ENCODE data around the gene DOCK8. TPM values are rescaled to one million over a fixed set of nuclear protein-coding genes. Genes with fewer than 3 reads are reported as not detected.

Gene DOCK8
- total RNA-seq, 1 donor from 2014 or later: 8.3 TPM

DNA sequence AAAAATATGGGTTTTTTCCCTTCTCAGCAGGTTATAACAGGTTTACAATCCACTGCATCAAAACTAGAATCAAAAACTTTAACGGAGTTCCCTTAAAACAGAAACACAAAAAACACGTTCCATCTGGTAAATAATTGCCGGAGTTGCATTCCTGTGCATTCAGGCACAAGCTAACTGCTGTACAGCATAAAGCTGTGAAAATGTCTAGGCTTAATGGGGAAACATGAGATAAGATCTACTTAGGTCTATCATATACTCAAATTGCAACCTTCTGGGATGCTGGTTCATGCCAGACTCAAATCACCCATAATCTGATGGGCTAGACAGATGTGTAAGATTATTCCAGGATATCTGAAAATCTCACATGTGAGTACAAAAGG is 265.3 kb downstream of the DOCK8 start:
- no peaks in the 10 kb centered on the region for H3K9me3 Mint-ChIP-seq (ENCODE audit: unreplicated experiment)
- peaks cover 11% of the 10 kb centered on the region for H3K36me3 Mint-ChIP-seq (ENCODE audit: low read depth, unreplicated experiment)
- H3K27ac Mint-ChIP-seq (ENCODE audit: unreplicated experiment): no peak overlapping the region
- H3K4me1 Mint-ChIP-seq (ENCODE audit: unreplicated experiment): no peaks in the 10 kb centered on the region
- no peaks in the 10 kb centered on the region for H3K27me3 Mint-ChIP-seq (ENCODE audit: unreplicated experiment)
- TF ChIP-seq, protein P1, sequence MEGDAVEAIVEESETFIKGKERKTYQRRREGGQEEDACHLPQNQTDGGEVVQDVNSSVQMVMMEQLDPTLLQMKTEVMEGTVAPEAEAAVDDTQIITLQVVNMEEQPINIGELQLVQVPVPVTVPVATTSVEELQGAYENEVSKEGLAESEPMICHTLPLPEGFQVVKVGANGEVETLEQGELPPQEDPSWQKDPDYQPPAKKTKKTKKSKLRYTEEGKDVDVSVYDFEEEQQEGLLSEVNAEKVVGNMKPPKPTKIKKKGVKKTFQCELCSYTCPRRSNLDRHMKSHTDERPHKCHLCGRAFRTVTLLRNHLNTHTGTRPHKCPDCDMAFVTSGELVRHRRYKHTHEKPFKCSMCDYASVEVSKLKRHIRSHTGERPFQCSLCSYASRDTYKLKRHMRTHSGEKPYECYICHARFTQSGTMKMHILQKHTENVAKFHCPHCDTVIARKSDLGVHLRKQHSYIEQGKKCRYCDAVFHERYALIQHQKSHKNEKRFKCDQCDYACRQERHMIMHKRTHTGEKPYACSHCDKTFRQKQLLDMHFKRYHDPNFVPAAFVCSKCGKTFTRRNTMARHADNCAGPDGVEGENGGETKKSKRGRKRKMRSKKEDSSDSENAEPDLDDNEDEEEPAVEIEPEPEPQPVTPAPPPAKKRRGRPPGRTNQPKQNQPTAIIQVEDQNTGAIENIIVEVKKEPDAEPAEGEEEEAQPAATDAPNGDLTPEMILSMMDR (IDR thresholded peaks at IDR 0.05; ENCODE audit: unreplicated experiment): no peak
- H3K4me3 Mint-ChIP-seq (ENCODE audit: unreplicated experiment): no peak overlapping the region
- no peak for DNase-seq (ENCODE audit: low spot score)

DNA sequence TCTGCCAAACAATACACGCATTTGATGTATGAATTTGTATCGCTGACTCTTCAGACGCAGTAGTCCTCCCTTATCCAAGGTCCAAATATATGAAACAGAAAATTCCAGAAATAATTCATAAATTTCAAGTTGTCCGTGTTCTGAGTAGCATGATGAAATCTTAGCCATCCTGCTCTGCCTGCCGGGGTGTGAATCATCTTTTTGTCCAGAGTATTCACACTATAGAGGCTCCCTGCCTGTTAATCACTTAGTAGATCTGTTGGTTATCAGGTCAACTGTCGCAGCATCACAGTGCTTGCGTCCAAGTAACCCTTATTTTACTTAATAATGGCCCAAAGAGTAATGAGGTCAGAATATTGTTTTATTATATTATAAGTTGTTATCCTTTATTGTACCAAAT is 268.1 kb downstream of the DOCK8 start:
- no peaks in the 10 kb centered on the region for H3K4me1 Mint-ChIP-seq (ENCODE audit: unreplicated experiment)
- peaks cover 6% of the 10 kb centered on the region for H3K36me3 Mint-ChIP-seq (ENCODE audit: low read depth, unreplicated experiment)

DNA sequence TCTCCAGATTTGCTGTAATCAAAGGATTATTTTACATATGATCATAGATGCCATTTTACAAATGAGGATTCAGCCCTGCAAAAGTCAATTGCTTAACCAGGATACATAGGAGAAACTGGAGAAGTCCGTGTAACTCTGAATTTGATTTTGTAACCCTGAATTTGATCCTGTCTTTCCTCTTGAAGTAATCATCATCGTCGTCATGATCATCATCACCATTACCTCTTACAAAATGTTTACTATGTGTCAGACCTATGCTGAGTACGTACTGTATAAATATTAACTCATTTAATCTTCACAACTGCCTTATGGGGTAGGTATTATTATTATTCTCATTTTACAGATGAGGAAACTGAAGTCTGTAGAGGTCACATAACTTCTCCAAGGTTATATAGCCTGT is 271.5 kb downstream of the DOCK8 start:
- Mint-ChIP-seq H3K27me3 (ENCODE audit: unreplicated experiment) (peaks cover 3% of the 10 kb centered on the region), H3K36me3 (ENCODE audit: low read depth, unreplicated experiment) (peaks cover 6% of the 10 kb centered on the region), H3K4me1 (ENCODE audit: unreplicated experiment) (no peaks in the 10 kb centered on the region), H3K9me3 (ENCODE audit: unreplicated experiment) (no peaks in the 10 kb centered on the region), H3K27ac (ENCODE audit: unreplicated experiment) (no peak overlapping the region), H3K4me3 (ENCODE audit: unreplicated experiment) (no peak overlapping the region)
- no peak for DNase-seq (ENCODE audit: low spot score)
- TF ChIP-seq, protein P1 (IDR thresholded peaks at IDR 0.05; ENCODE audit: unreplicated experiment): no peak

More for the DNA sequence above, 268.1 kb downstream of the DOCK8 start:
- H3K9me3 Mint-ChIP-seq (ENCODE audit: unreplicated experiment): no peaks in the 10 kb centered on the region
- no peak for DNase-seq (ENCODE audit: low spot score)
- H3K4me3 Mint-ChIP-seq (ENCODE audit: unreplicated experiment): no peak overlapping the region
- TF ChIP-seq, protein P1 (IDR thresholded peaks at IDR 0.05; ENCODE audit: unreplicated experiment): no peak
- no peak overlapping the region for H3K27ac Mint-ChIP-seq (ENCODE audit: unreplicated experiment)
- H3K27me3 Mint-ChIP-seq (ENCODE audit: unreplicated experiment): peaks cover 3% of the 10 kb centered on the region

DNA sequence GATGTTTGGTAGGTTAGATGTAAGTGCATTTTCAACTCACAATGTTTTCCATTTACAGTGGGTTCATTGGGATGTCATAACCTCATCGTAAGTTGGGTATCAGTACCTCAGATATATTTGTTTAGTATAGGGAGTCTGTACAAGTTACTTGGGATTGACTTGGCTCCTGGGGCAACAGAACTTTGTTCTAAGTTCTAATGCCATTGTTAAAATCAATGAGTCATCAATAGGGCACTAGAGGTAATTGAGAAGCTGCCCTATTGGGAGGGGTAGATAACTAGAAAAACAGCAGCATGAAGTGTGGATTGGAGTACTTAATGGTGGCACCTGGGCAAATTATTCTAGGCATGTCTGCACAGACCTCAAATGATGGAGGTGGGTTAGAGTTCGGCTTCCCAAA is 272.8 kb downstream of the DOCK8 start:
- Mint-ChIP-seq H3K9me3 (ENCODE audit: unreplicated experiment) (no peaks in the 10 kb centered on the region), H3K4me1 (ENCODE audit: unreplicated experiment) (no peaks in the 10 kb centered on the region), H3K27me3 (ENCODE audit: unreplicated experiment) (peaks cover 3% of the 10 kb centered on the region), H3K36me3 (ENCODE audit: low read depth, unreplicated experiment) (peaks cover 6% of the 10 kb centered on the region), H3K4me3 (ENCODE audit: unreplicated experiment) (no peak overlapping the region), H3K27ac (ENCODE audit: unreplicated experiment) (no peak overlapping the region)
- DNase-seq (ENCODE audit: low spot score): no peak
- TF ChIP-seq, protein P1 (IDR thresholded peaks at IDR 0.05; ENCODE audit: unreplicated experiment): no peak

DNA sequence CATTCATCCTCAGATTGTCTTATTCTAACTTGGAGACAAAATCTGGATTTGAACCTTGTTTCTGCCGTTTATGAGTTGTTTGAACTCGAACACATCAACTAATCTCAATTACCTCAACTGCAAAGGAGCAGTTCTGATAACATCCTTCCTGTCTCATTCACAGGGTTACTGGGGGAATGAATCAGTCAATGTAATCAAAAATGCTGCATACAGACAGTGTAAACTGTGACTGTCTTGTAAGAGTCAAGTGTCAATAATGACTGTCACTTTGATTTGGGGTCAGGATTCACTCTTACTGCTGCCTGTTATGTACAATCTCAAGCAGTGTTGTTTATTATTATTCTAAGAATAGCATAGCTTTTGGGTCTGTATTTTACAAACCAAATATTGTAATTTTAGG is 273.8 kb downstream of the DOCK8 start:
- Mint-ChIP-seq H3K9me3 (ENCODE audit: unreplicated experiment) (no peaks in the 10 kb centered on the region), H3K4me1 (ENCODE audit: unreplicated experiment) (no peaks in the 10 kb centered on the region), H3K27ac (ENCODE audit: unreplicated experiment) (no peak overlapping the region), H3K36me3 (ENCODE audit: low read depth, unreplicated experiment) (peaks cover 6% of the 10 kb centered on the region), H3K27me3 (ENCODE audit: unreplicated experiment) (peaks cover 3% of the 10 kb centered on the region), H3K4me3 (ENCODE audit: unreplicated experiment) (no peak overlapping the region)
- no peak for DNase-seq (ENCODE audit: low spot score)
- TF ChIP-seq, protein P1 (IDR thresholded peaks at IDR 0.05; ENCODE audit: unreplicated experiment): no peak

All from endothelial cell (in vitro differentiated cells).